ENCODE measurements around the gene CCDC85A. TPM values are rescaled to one million over a fixed set of nuclear protein-coding genes. Genes with fewer than 3 reads are reported as not detected.

Gene CCDC85A
- total RNA-seq, 1 experiment from 2014 or later, result 0.10 TPM

DNA sequence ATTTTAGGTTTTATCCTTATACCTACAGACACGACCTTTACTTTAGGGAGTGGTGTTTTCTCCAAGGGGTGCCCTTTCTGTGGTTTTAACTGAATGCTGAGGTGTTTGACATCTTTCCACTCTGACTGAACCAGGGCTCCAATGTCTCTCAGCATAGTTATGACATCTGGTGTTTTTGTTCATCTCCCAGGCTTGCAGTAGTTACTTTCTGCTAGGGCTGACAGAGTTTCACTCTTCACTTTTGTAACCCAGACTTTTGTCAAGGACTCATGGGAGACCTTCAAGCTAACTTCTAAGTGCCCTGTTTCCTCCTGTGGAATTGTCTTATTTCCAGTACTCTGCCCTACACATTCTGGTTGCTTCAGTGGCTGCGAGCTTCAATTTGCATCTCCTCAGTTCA, 103.1 kb downstream of the CCDC85A start:
- no peak overlapping the region for H3K27ac ChIP-seq (ENCODE audit: low read depth, low read length)
- ATAC-seq (no peak), DNase-seq (ENCODE audit: low read depth, low spot score) (no peak)
- H3K4me3 ChIP-seq (replicated peaks in 1 of 2; ENCODE audit: low read depth in 1 of 2, low read length in 2 of 2), result no peak overlapping the region
- no peaks in the 10 kb centered on the region for H3K36me3 ChIP-seq (ENCODE audit: control insufficient read depth in 1 of 2, insufficient read depth in 2 of 2, low read length in 2 of 2)
- no peaks in the 10 kb centered on the region for H3K9me3 ChIP-seq (ENCODE audit: control insufficient read depth in 1 of 2, insufficient read depth in 1 of 2, low read depth in 1 of 2, low read length in 2 of 2)
- intact Hi-C loops (cut with micrococcal nuclease), result no loop called here
- H3K9ac ChIP-seq (ENCODE audit: low read length), result no peak overlapping the region
- H3K79me2 ChIP-seq (ENCODE audit: insufficient read depth, low read length), result no peaks in the 10 kb centered on the region
- H2AFZ ChIP-seq (ENCODE audit: low read depth, low read length, poor library complexity, severe bottlenecking), result no peak overlapping the region
- H3K27me3 ChIP-seq (ENCODE audit: insufficient read depth, low read length), result no peaks in the 10 kb centered on the region
- H4K20me1 ChIP-seq (ENCODE audit: insufficient read depth), result no peaks in the 10 kb centered on the region
- CTCF ChIA-PET, result no interaction called here
- BruUV-seq (replicated peaks), result no TSS peak
- H3K4me1 ChIP-seq (ENCODE audit: control insufficient read depth in 1 of 2, insufficient read depth in 2 of 2, low read length in 2 of 2), result peaks cover 0 to 17% of the 10 kb centered on the region in 2 experiments; a peak in 2 of 4 replicates
- H3K9me2 ChIP-seq (ENCODE audit: insufficient read depth), result no peaks in the 10 kb centered on the region
- POLR2A ChIA-PET, result no interaction called here
- TF ChIP-seq TCF7L2 (IDR thresholded peaks at IDR 0.05; ENCODE audit: borderline replicate concordance, extremely low read depth, insufficient read depth, insufficient read length) (no peak), EGR1 (IDR thresholded peaks at IDR 0.05; ENCODE audit: low read depth) (no peak), CTCF (IDR thresholded peaks at IDR 0.05 in 2 of 3, conservative IDR thresholded peaks at IDR 0.05 in 1 of 3; ENCODE audit: borderline replicate concordance in 1 of 3, insufficient read depth in 1 of 3, low read depth in 2 of 3, low read length in 2 of 3) (no peak), FOSL1 (IDR thresholded peaks at IDR 0.05; ENCODE audit: low read depth) (no peak), ZFX (IDR thresholded peaks at IDR 0.05) (no peak), SP1 (IDR thresholded peaks at IDR 0.05; ENCODE audit: low read depth) (no peak), POLR2AphosphoS5 (IDR thresholded peaks at IDR 0.05; ENCODE audit: low read depth, low read length) (no peak), ELF1 (IDR thresholded peaks at IDR 0.05; ENCODE audit: borderline replicate concordance, low read depth) (no peak), POLR2A (IDR thresholded peaks at IDR 0.05; ENCODE audit: borderline replicate concordance, extremely low read depth, insufficient read depth, insufficient read length) (no peak), RAD21 (IDR thresholded peaks at IDR 0.05; ENCODE audit: low read depth) (no peak), SIN3A (IDR thresholded peaks at IDR 0.05; ENCODE audit: low read depth) (no peak), ZBTB33 (IDR thresholded peaks at IDR 0.05; ENCODE audit: extremely low read depth, insufficient replicate concordance, low read length) (no peak), ATF3 (IDR thresholded peaks at IDR 0.05) (no peak), YY1 (IDR thresholded peaks at IDR 0.05; ENCODE audit: extremely low read depth, insufficient replicate concordance, low read depth, low read length) (no peak), EZH2phosphoT487 (IDR thresholded peaks at IDR 0.05; ENCODE audit: borderline replicate concordance) (no peak), JUND (IDR thresholded peaks at IDR 0.05) (no peak), CEBPB (IDR thresholded peaks at IDR 0.05; ENCODE audit: low read depth) (no peak), ZNF274 (IDR thresholded peaks at IDR 0.05; ENCODE audit: low read depth, low read length) (no peak)
- TF ChIP-seq, protein P1, sequence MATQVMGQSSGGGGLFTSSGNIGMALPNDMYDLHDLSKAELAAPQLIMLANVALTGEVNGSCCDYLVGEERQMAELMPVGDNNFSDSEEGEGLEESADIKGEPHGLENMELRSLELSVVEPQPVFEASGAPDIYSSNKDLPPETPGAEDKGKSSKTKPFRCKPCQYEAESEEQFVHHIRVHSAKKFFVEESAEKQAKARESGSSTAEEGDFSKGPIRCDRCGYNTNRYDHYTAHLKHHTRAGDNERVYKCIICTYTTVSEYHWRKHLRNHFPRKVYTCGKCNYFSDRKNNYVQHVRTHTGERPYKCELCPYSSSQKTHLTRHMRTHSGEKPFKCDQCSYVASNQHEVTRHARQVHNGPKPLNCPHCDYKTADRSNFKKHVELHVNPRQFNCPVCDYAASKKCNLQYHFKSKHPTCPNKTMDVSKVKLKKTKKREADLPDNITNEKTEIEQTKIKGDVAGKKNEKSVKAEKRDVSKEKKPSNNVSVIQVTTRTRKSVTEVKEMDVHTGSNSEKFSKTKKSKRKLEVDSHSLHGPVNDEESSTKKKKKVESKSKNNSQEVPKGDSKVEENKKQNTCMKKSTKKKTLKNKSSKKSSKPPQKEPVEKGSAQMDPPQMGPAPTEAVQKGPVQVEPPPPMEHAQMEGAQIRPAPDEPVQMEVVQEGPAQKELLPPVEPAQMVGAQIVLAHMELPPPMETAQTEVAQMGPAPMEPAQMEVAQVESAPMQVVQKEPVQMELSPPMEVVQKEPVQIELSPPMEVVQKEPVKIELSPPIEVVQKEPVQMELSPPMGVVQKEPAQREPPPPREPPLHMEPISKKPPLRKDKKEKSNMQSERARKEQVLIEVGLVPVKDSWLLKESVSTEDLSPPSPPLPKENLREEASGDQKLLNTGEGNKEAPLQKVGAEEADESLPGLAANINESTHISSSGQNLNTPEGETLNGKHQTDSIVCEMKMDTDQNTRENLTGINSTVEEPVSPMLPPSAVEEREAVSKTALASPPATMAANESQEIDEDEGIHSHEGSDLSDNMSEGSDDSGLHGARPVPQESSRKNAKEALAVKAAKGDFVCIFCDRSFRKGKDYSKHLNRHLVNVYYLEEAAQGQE (IDR thresholded peaks at IDR 0.05; ENCODE audit: low read depth), result no peak
- TF ChIP-seq, protein P2, sequence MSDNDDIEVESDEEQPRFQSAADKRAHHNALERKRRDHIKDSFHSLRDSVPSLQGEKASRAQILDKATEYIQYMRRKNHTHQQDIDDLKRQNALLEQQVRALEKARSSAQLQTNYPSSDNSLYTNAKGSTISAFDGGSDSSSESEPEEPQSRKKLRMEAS (IDR thresholded peaks at IDR 0.05), result no peak
- H3K4me2 ChIP-seq (ENCODE audit: low read length), result no peak overlapping the region
- RAD21 ChIA-PET (ENCODE audit: low non-redundant PET in 1 of 2, low total read pairs in 2 of 2, uncharacterized antibody in 2 of 2, unreplicated experiment in 2 of 2), result no interaction called here

Data from HCT116 (cell line).